Measurements from ENCODE around the gene MCMBP. TPM values are rescaled to one million over a fixed set of nuclear protein-coding genes. Genes with fewer than 3 reads are reported as not detected.

Gene MCMBP
- total RNA-seq, 1 experiment from 2014 or later, result 148 TPM

DNA sequence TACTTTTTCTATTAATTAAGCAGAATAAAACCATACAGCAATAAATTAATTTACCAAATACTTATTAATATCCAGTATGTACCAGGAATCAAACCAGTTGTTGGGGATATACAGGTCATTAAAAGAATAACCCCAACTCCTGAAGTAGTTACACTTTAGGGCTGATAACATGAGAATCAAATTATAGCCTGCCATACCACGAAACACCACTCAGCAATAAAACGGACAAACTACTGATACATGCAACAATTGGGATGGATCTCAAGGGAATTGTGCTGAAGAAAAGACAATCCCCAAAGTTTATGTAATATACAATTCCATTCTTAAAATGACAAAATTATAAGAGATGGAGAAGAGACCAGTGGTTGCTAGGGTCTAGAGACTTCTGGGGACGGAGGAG is 22.7 kb downstream of the MCMBP start:
- Histone ChIP-seq H3K4me1 (ENCODE audit: control insufficient read depth in 1 of 2, insufficient read depth in 2 of 2, low read length in 2 of 2) (0 out of 4 replicates have a peak, but pooled peaks cover 0 to 6% of the 10 kb centered on the region in 2 experiments), H3K27me3 (ENCODE audit: insufficient read depth, low read length) (no peaks in the 10 kb centered on the region), H3K9me2 (ENCODE audit: insufficient read depth) (no peaks in the 10 kb centered on the region), H3K36me3 (ENCODE audit: control insufficient read depth in 1 of 2, insufficient read depth in 2 of 2, low read length in 2 of 2) (peaks cover 71 to 72% of the 10 kb centered on the region in 2 experiments), H4K20me1 (ENCODE audit: insufficient read depth) (peaks cover 34% of the 10 kb centered on the region; the same call in 1 of the 2 replicates), H2AFZ (ENCODE audit: low read depth, low read length, poor library complexity, severe bottlenecking) (no peak overlapping the region), H3K9me3 (ENCODE audit: control insufficient read depth in 1 of 2, insufficient read depth in 1 of 2, low read depth in 1 of 2, low read length in 2 of 2) (no peaks in the 10 kb centered on the region), H3K79me2 (ENCODE audit: insufficient read depth, low read length) (peaks cover 86% of the 10 kb centered on the region), H3K4me2 (ENCODE audit: low read length) (no peak overlapping the region), H3K9ac (ENCODE audit: low read length) (no peak overlapping the region), H3K27ac (ENCODE audit: low read depth, low read length) (no peak overlapping the region), H3K4me3 (replicated peaks in 1 of 2; ENCODE audit: low read depth in 1 of 2, low read length in 2 of 2) (no peak overlapping the region)
- DNase-seq (ENCODE audit: low read depth, low spot score) (no peak), ATAC-seq (no peak)
- no TSS peak for BruUV-seq (replicated peaks)
- intact Hi-C loops (cut with micrococcal nuclease), result loop anchor here (10.0 kb wide), 1 partner anchor 655 kb away; no protein-coding TSS in a partner anchor
- ChIA-PET POLR2A (no interaction called here), CTCF (interaction anchor here (0.8 kb wide), 1 partner anchor 241 kb away, joined by 3 read pairs; no protein-coding TSS in a partner anchor), RAD21 (ENCODE audit: low non-redundant PET in 1 of 2, low total read pairs in 2 of 2, uncharacterized antibody in 2 of 2, unreplicated experiment in 2 of 2) (no interaction called here)
- no peak for TF ChIP-seq SIN3A (IDR thresholded peaks at IDR 0.05; ENCODE audit: low read depth)
- TF ChIP-seq CBX3 (IDR thresholded peaks at IDR 0.05; ENCODE audit: low read depth), result no peak
- no peak for TF ChIP-seq SP1 (IDR thresholded peaks at IDR 0.05; ENCODE audit: low read depth)

- H3K36me3 ChIP-seq (ENCODE audit: control insufficient read depth in 1 of 2, insufficient read depth in 2 of 2, low read length in 2 of 2), result peaks cover 76 to 78% of the 10 kb centered on the region in 2 experiments
- BruUV-seq (replicated peaks), result no TSS peak
- no peak overlapping the region for H3K4me2 ChIP-seq (ENCODE audit: low read length)
- H3K9me3 ChIP-seq (ENCODE audit: control insufficient read depth in 1 of 2, insufficient read depth in 1 of 2, low read depth in 1 of 2, low read length in 2 of 2), result no peaks in the 10 kb centered on the region
- H3K27ac ChIP-seq (ENCODE audit: low read depth, low read length), result no peak overlapping the region
- RAD21 ChIA-PET (ENCODE audit: low non-redundant PET in 1 of 2, low total read pairs in 2 of 2, uncharacterized antibody in 2 of 2, unreplicated experiment in 2 of 2), result no interaction called here
- ATAC-seq, result no peak
- POLR2A ChIA-PET, result no interaction called here
- no peak overlapping the region for H2AFZ ChIP-seq (ENCODE audit: low read depth, low read length, poor library complexity, severe bottlenecking)
- no peak for TF ChIP-seq RAD21 (IDR thresholded peaks at IDR 0.05; ENCODE audit: low read depth)
- TF ChIP-seq SRF (IDR thresholded peaks at IDR 0.05; ENCODE audit: low read depth), result no peak
- no peak for TF ChIP-seq EGR1 (IDR thresholded peaks at IDR 0.05; ENCODE audit: low read depth)
- CTCF ChIA-PET, result interaction anchor here (0.8 to 1.5 kb wide), 2 partner anchors 10 to 241 kb away, joined by 3 to 9 read pairs; no protein-coding TSS in a partner anchor
- intact Hi-C loops (cut with micrococcal nuclease), result no loop called here
- H3K9me2 ChIP-seq (ENCODE audit: insufficient read depth), result no peaks in the 10 kb centered on the region
- peaks cover 34% of the 10 kb centered on the region; the same call in 1 of the 2 replicates for H4K20me1 ChIP-seq (ENCODE audit: insufficient read depth)
- no peaks in the 10 kb centered on the region for H3K27me3 ChIP-seq (ENCODE audit: insufficient read depth, low read length)
- 0 out of 4 replicates have a peak, but pooled peaks cover 0 to 6% of the 10 kb centered on the region in 2 experiments for H3K4me1 ChIP-seq (ENCODE audit: control insufficient read depth in 1 of 2, insufficient read depth in 2 of 2, low read length in 2 of 2)
- H3K4me3 ChIP-seq (replicated peaks in 1 of 2; ENCODE audit: low read depth in 1 of 2, low read length in 2 of 2), result no peak overlapping the region
- H3K9ac ChIP-seq (ENCODE audit: low read length), result no peak overlapping the region
- peaks cover 92% of the 10 kb centered on the region for H3K79me2 ChIP-seq (ENCODE audit: insufficient read depth, low read length)
- no peak for DNase-seq (ENCODE audit: low read depth, low spot score)
Observed at GRCh38 chr10:119849031-119849789, 23.4 kb downstream of the MCMBP start.
